Neural progenitor cell (in vitro differentiated cells): ENCODE results near the gene TFAP2C. TPM values are rescaled to one million over a fixed set of nuclear protein-coding genes. Genes with fewer than 3 reads are reported as not detected.

ENCODE experiments used
- DNase-seq: peaks from one replicate; pipeline ENCODE4 v3.0.0-alpha.2; 2016; ENCODE audit warnings: low spot score
- H2AFZ ChIP-seq: fragments of 200-600 bp; sonication (generic); replicated peaks from 2 replicates; pipeline ENCODE4 v1.6.1; 2016; ENCODE audit warnings: antibody characterized with exemption
- H3F3A ChIP-seq: fragments of 200-600 bp; sonication (generic); 2 replicates; pipeline ENCODE4 v1.6.1; 2016; ENCODE audit warnings: antibody characterized with exemption, low read depth
- H3K27ac ChIP-seq: fragments of 200-600 bp; sonication (generic); 2 replicates; pipeline ENCODE4 v1.5.1; 2016; ENCODE audit warnings: mild to moderate bottlenecking
- H3K27me3 ChIP-seq: fragments of 200-600 bp; sonication (generic); 2 replicates; pipeline ENCODE4 v1.6.1; 2016; ENCODE audit warnings: mild to moderate bottlenecking, moderate library complexity
- H3K36me3 ChIP-seq: fragments of 200-600 bp; sonication (generic); 2 replicates; pipeline ENCODE4 v1.5.1; 2016
- H3K4me1 ChIP-seq: fragments of 200-600 bp; sonication (generic); 2 replicates; pipeline ENCODE4 v1.6.1; 2016; ENCODE audit warnings: mixed run types
- H3K4me2 ChIP-seq: fragments of 200-600 bp; sonication (generic); 2 replicates; pipeline ENCODE4 v1.6.1; 2016
- H3K4me3 ChIP-seq: fragments of 200-600 bp; sonication (generic); 2 replicates; pipeline ENCODE4 v1.5.1; 2016
- H3K79me2 ChIP-seq: fragments of 200-600 bp; sonication (generic); 2 replicates; pipeline ENCODE4 v1.6.1; 2016; ENCODE audit warnings: low read depth
- H3K9ac ChIP-seq: fragments of 200-600 bp; sonication (generic); 2 replicates; pipeline ENCODE4 v1.6.1; 2016
- H3K9me3 ChIP-seq: fragments of 200-600 bp; sonication (generic); 2 replicates; pipeline ENCODE4 v1.5.1; 2016; ENCODE audit warnings: low read depth
- H4K20me1 ChIP-seq: fragments of 200-600 bp; sonication (generic); 2 replicates; pipeline ENCODE4 v1.6.1; 2016; ENCODE audit warnings: low read depth
- H3K27ac Mint-ChIP-seq: 3 replicates; pipeline ENCODE4 v1.8.0; 2021; ENCODE audit warnings: mixed read lengths
- H3K27me3 Mint-ChIP-seq: 2 replicates; pipeline ENCODE4 v1.8.0; 2022; ENCODE audit warnings: low read depth, mild to moderate bottlenecking, inconsistent platforms, moderate library complexity, mixed read lengths; ENCODE audit not compliant: insufficient read depth
- H3K36me3 Mint-ChIP-seq: 3 replicates; pipeline ENCODE4 v1.8.0; 2021; ENCODE audit warnings: mixed read lengths
- H3K4me1 Mint-ChIP-seq: 3 replicates; pipeline ENCODE4 v1.8.0; 2021; ENCODE audit warnings: mixed read lengths
- H3K4me3 Mint-ChIP-seq: 3 replicates; pipeline ENCODE4 v1.8.0; 2021; ENCODE audit warnings: mild to moderate bottlenecking, moderate library complexity, mixed read lengths
- H3K9me3 Mint-ChIP-seq: 3 replicates; pipeline ENCODE4 v1.8.0; 2020; ENCODE audit warnings: mixed read lengths
- EZH2 ChIP-seq: fragments of 200-600 bp; sonication (generic); IDR thresholded peaks from 2 replicates; pipeline ENCODE4 v1.6.1; 2017; ENCODE audit warnings: antibody characterized with exemption, mild to moderate bottlenecking, moderate library complexity
- EZH2phosphoT487 ChIP-seq: fragments of 200-600 bp; sonication (generic); IDR thresholded peaks from 2 replicates; pipeline ENCODE4 v1.6.1; 2017; ENCODE audit warnings: antibody characterized with exemption
- total RNA-seq: library from RNA; depleted of rRNA; stranded (reverse); fragments of >200 nt; gene quantifications from 2 replicates; pipeline ENCODE4 v1.2.3, GENCODE V29; 2015; ENCODE audit warnings: low replicate concordance
- TF ChIP-seq, protein P1 (sequence below): fragments of 200-600 bp; sonication (generic); IDR thresholded peaks from 2 replicates; pipeline ENCODE4 v1.5.1; 2017; ENCODE audit warnings: antibody characterized with exemption, mild to moderate bottlenecking

Gene TFAP2C
- total RNA-seq, 1 donor from 2014 or later = 0.60 TPM

DNA sequence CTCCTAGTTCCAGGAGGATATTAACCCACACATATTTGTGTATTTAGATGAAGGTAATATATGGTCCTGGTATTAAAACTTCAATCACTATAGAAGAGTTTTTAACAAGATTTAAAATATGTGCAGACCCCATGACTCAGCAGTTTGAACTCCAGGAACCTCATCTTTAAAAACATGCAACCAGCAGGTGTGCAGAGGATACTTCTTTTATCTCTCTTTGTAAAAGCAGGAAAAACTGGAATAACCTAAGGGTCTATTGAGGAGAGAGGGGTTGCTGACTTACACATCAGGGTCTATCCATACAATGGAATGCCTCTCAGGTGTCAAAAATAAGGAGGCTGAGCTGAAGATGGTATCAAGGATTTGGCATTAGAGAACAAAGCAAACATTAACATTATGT lies 36.9 kb upstream of the TFAP2C start:
- Histone ChIP-seq H4K20me1 (no peaks in the 10 kb centered on the region), H3K4me2 (no peak overlapping the region), H3K4me1 (no peaks in the 10 kb centered on the region), H3K79me2 (no peaks in the 10 kb centered on the region), H3K36me3 (no peaks in the 10 kb centered on the region), H2AFZ (no peak overlapping the region), H3K9me3 (no peaks in the 10 kb centered on the region), H3F3A (peaks cover 12% of the 10 kb centered on the region), H3K27ac (no peak overlapping the region), H3K4me3 (no peak overlapping the region), H3K27me3 (no peaks in the 10 kb centered on the region), H3K9ac (no peak overlapping the region)
- no peak for DNase-seq
- Mint-ChIP-seq H3K27ac (no peak overlapping the region), H3K9me3 (no peaks in the 10 kb centered on the region), H3K4me1 (peaks cover 16% of the 10 kb centered on the region), H3K4me3 (no peak overlapping the region), H3K27me3 (peaks cover 9% of the 10 kb centered on the region), H3K36me3 (no peaks in the 10 kb centered on the region)
- TF ChIP-seq EZH2 (no peak), EZH2phosphoT487 (no peak)
- TF ChIP-seq, protein P1, sequence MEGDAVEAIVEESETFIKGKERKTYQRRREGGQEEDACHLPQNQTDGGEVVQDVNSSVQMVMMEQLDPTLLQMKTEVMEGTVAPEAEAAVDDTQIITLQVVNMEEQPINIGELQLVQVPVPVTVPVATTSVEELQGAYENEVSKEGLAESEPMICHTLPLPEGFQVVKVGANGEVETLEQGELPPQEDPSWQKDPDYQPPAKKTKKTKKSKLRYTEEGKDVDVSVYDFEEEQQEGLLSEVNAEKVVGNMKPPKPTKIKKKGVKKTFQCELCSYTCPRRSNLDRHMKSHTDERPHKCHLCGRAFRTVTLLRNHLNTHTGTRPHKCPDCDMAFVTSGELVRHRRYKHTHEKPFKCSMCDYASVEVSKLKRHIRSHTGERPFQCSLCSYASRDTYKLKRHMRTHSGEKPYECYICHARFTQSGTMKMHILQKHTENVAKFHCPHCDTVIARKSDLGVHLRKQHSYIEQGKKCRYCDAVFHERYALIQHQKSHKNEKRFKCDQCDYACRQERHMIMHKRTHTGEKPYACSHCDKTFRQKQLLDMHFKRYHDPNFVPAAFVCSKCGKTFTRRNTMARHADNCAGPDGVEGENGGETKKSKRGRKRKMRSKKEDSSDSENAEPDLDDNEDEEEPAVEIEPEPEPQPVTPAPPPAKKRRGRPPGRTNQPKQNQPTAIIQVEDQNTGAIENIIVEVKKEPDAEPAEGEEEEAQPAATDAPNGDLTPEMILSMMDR = no peak

DNA sequence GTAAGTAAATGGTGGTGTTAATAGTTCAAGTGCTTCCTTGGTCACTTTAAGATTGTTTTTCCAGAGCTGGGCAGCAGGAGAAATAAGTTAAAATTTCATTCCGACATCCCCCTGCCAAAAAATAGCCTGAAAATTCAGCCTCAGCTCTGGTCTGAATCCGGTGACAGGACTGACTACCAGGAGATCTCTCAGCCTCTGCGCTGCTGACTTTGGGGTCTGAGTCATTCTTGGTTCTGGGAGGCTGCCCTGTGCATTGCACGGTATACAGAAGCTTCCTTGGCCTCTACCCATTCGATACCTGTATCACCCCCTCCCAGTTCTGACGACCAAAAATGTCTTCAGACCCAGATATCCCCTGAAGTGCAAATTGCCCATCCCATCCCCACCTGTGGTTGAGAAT lies 36.3 kb upstream of the TFAP2C start:
- no peaks in the 10 kb centered on the region for H3K9me3 Mint-ChIP-seq
- Histone ChIP-seq H3K9me3 (no peaks in the 10 kb centered on the region), H3K79me2 (no peaks in the 10 kb centered on the region), H3K36me3 (no peaks in the 10 kb centered on the region), H2AFZ (no peak overlapping the region), H3K4me3 (no peak overlapping the region), H3K4me1 (no peaks in the 10 kb centered on the region), H3K27me3 (no peaks in the 10 kb centered on the region), H4K20me1 (no peaks in the 10 kb centered on the region), H3F3A (peaks cover 12% of the 10 kb centered on the region), H3K9ac (no peak overlapping the region), H3K27ac (no peak overlapping the region), H3K4me2 (no peak overlapping the region)
- no peak for TF ChIP-seq EZH2
- TF ChIP-seq EZH2phosphoT487 = no peak
- TF ChIP-seq, protein P1 = no peak
- H3K36me3 Mint-ChIP-seq = no peaks in the 10 kb centered on the region
- H3K4me1 Mint-ChIP-seq = peaks cover 16% of the 10 kb centered on the region
- no peak overlapping the region for H3K27ac Mint-ChIP-seq
- peaks cover 9% of the 10 kb centered on the region for H3K27me3 Mint-ChIP-seq
- no peak for DNase-seq
- no peak overlapping the region for H3K4me3 Mint-ChIP-seq

DNA sequence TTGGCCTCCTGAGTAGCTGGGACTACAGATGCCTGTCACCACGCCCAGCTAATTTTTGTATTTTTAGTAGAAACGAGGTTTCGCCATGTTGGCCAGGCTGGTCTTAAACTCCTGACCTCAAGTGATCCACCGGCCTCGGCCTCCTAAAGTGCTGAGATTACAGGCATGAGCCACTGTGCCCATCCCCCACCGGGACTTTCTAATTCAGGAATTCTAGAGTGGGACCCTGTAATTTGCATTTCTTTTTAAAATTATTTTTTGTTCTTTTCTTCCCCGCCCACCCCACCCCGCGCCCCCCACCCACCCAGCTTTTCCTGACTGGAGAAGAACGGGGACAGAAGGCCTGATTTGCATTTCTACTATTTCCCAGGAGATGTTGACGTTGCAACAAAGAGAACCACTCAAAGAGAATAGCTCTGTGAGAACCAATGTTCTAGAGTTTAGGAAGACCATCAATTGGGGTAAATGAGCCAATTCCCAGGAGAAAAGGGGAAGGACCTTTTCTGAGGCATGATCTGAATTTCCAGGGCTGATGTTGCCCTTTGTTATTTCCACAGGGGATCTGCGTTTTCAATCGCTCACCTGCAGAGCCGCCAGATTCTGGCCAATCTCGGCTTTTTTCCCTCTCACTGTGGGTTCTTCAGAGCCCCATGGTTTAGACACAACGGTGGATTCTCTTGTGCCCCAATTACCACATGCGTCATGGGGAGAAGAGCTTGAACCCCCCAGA lies 33.2 kb upstream of the TFAP2C start:
- peak overlapping the region; percentile 89 for H3K27ac Mint-ChIP-seq
- no peak overlapping the region for H3K27ac ChIP-seq

More for the DNA sequence above, 33.2 kb upstream of the TFAP2C start:
- Histone ChIP-seq H3K4me3 (no peak overlapping the region), H3F3A (peaks cover 12% of the 10 kb centered on the region), H3K4me1 (no peaks in the 10 kb centered on the region), H3K9me3 (no peaks in the 10 kb centered on the region), H2AFZ (no peak overlapping the region), H4K20me1 (no peaks in the 10 kb centered on the region), H3K4me2 (no peak overlapping the region), H3K27me3 (no peaks in the 10 kb centered on the region), H3K79me2 (no peaks in the 10 kb centered on the region), H3K9ac (no peak overlapping the region), H3K36me3 (no peaks in the 10 kb centered on the region)
- H3K27me3 Mint-ChIP-seq = peaks cover 10% of the 10 kb centered on the region
- H3K36me3 Mint-ChIP-seq = no peaks in the 10 kb centered on the region
- no peak overlapping the region for H3K4me3 Mint-ChIP-seq
- peak; percentile 17 for DNase-seq
- TF ChIP-seq, protein P1 = no peak
- TF ChIP-seq EZH2 (no peak), EZH2phosphoT487 (no peak)
- H3K4me1 Mint-ChIP-seq = peaks cover 16% of the 10 kb centered on the region
- H3K9me3 Mint-ChIP-seq = no peaks in the 10 kb centered on the region
